A549 (cell line): ENCODE measurements around the gene CLCN7.

Experiments used
- CEBPB ChIP-seq, 2 experiments: fragments of >200 bp in 1 of 2; sonication (Bioruptor Twin) in 1 of 2; formaldehyde crosslinking in 1 of 2; IDR thresholded peaks; 2 replicates each; pipeline ENCODE4 v1.6.1; 2012 to 2016
- CTCF ChIP-seq: fragments of >200 bp; sonication (Bioruptor Twin); formaldehyde crosslinking; IDR thresholded peaks from 3 replicates; pipeline ENCODE4 v1.5.1; 2016
- MAFK ChIP-seq: fragments of 450-650 bp; IDR thresholded peaks from 2 replicates; pipeline ENCODE4 v1.6.1; 2014; ENCODE audit not compliant: partially characterized antibody
- MAX ChIP-seq: IDR thresholded peaks from 2 replicates; pipeline ENCODE4 v1.6.1; 2012
- POLR2A ChIP-seq: IDR thresholded peaks from 2 replicates; pipeline ENCODE4 v1.6.1; 2012; ENCODE audit warnings: mild to moderate bottlenecking, low read length
- RAD21 ChIP-seq, 2 experiments: fragments of >200 bp in 1 of 2; sonication (Bioruptor Twin) in 1 of 2; formaldehyde crosslinking in 1 of 2; IDR thresholded peaks in 1 of 2; conservative IDR thresholded peaks in 1 of 2; 2 replicates in 1 of 2; 3 replicates in 1 of 2; pipeline ENCODE4 v1.6.1; 2012 to 2018; ENCODE audit warnings: inconsistent platforms in 1 of 2
- SMC3 ChIP-seq: fragments of >200 bp; sonication (Bioruptor Twin); formaldehyde crosslinking; IDR thresholded peaks from 3 replicates; pipeline ENCODE4 v1.6.1; 2018; ENCODE audit warnings: inconsistent platforms
- TF ChIP-seq, protein P1 (sequence below): fragments of 450-650 bp; IDR thresholded peaks from 2 replicates; pipeline ENCODE4 v1.6.1; 2014; ENCODE audit warnings: antibody characterized with exemption

- no peak for TF ChIP-seq CTCF
- TF ChIP-seq MAFK = no peak
- no peak for TF ChIP-seq CEBPB (IDR thresholded peaks at IDR 0.05)
- no peak for TF ChIP-seq SMC3
- TF ChIP-seq RAD21 (conservative IDR thresholded peaks at IDR 0.05 in 1 of 2, IDR thresholded peaks at IDR 0.05 in 1 of 2) = no peak
- no peak for TF ChIP-seq MAX
- TF ChIP-seq, protein P1, sequence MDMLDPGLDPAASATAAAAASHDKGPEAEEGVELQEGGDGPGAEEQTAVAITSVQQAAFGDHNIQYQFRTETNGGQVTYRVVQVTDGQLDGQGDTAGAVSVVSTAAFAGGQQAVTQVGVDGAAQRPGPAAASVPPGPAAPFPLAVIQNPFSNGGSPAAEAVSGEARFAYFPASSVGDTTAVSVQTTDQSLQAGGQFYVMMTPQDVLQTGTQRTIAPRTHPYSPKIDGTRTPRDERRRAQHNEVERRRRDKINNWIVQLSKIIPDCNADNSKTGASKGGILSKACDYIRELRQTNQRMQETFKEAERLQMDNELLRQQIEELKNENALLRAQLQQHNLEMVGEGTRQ = no peak
- TF ChIP-seq POLR2A = no peak
Observed at GRCh38 chr16:1514507-1514906, 39.7 kb upstream of the CLCN7 start.
